Caco-2 (cell line): ENCODE measurements around the gene TRPM8. TPM values are rescaled to one million over a fixed set of nuclear protein-coding genes. Genes with fewer than 3 reads are reported as not detected.

ENCODE experiments used
- BruUV-seq: library from RNA; stranded (reverse); fragments of 400-500 nt; replicated peaks from 2 replicates; lab custom pipeline; 2021; lab: Mats Ljungman, UMichigan
- CTCF ChIA-PET: fragments of 300-600 bp; sonication (Branson Sonifier 250); formaldehyde crosslinking; loops from one replicate; lab custom pipeline; 2022; ENCODE audit warnings: antibody characterized with exemption; lab: Charles Lee
- POLR2A ChIA-PET: fragments of 300-600 bp; sonication (Branson Sonifier 250); formaldehyde crosslinking; loops from one replicate; lab custom pipeline; 2022; ENCODE audit warnings: antibody characterized with exemption; lab: Charles Lee
- DNase-seq, 2 experiments: peaks; one replicate each; pipeline versions ENCODE4 v3.0.0 to v3.0.0-alpha.2; 2020 to 2022
- H3K27me3 ChIP-seq: replicated peaks from 2 replicates; pipeline ENCODE4 v1.6.0; 2011; ENCODE audit warnings: low read length; ENCODE audit not compliant: control insufficient read depth, insufficient read depth
- H3K36me3 ChIP-seq: 2 replicates; pipeline ENCODE4 v1.5.1; 2011; ENCODE audit warnings: low read length; ENCODE audit not compliant: control insufficient read depth, insufficient read depth
- H3K4me1 ChIP-seq: fragments of 250-450 bp; sonication (Bioruptor Pico); 2 replicates; pipeline ENCODE4 v1.5.1; 2020; ENCODE audit warnings: mild to moderate bottlenecking
- H3K4me3 ChIP-seq: 2 replicates; pipeline ENCODE4 v1.5.1; 2011; ENCODE audit warnings: low read depth, mild to moderate bottlenecking, control low read depth, low read length
- H3K9me3 ChIP-seq: fragments of 250-450 bp; sonication (Bioruptor Pico); 2 replicates; pipeline ENCODE4 v1.5.1; 2020; ENCODE audit warnings: mild to moderate bottlenecking, moderate library complexity
- H3K27ac Mint-ChIP-seq: one replicate; pipeline ENCODE4 v1.8.0; 2022; ENCODE audit warnings: mixed read lengths; ENCODE audit not compliant: unreplicated experiment
- H3K27me3 Mint-ChIP-seq: one replicate; pipeline ENCODE4 v1.8.0; 2022; ENCODE audit warnings: mixed read lengths; ENCODE audit not compliant: insufficient read depth, unreplicated experiment
- H3K36me3 Mint-ChIP-seq: one replicate; pipeline ENCODE4 v1.8.0; 2022; ENCODE audit warnings: mild to moderate bottlenecking, mixed read lengths; ENCODE audit not compliant: insufficient read depth, unreplicated experiment
- H3K4me1 Mint-ChIP-seq: one replicate; pipeline ENCODE4 v1.8.0; 2022; ENCODE audit warnings: low read depth, mixed read lengths; ENCODE audit not compliant: unreplicated experiment
- H3K4me3 Mint-ChIP-seq: one replicate; pipeline ENCODE4 v1.8.0; 2022; ENCODE audit warnings: mild to moderate bottlenecking, moderate library complexity, mixed read lengths; ENCODE audit not compliant: unreplicated experiment
- H3K9me3 Mint-ChIP-seq: one replicate; pipeline ENCODE4 v1.8.0; 2022; ENCODE audit warnings: mixed read lengths; ENCODE audit not compliant: unreplicated experiment
- CTCF ChIP-seq, 2 experiments: fragments of 200-600 bp in 1 of 2; IDR thresholded peaks; 1 replicate in 1 of 2; 2 replicates in 1 of 2; pipeline versions ENCODE4 v1.5.1 to v1.8.0; 2011 to 2022; ENCODE audit warnings: antibody characterized with exemption in 1 of 2, control low read depth in 1 of 2, inconsistent platforms in 1 of 2, low read depth in 1 of 2, low read length in 1 of 2, mild to moderate bottlenecking in 1 of 2, moderate library complexity in 1 of 2; ENCODE audit not compliant: insufficient read depth in 1 of 2, severe bottlenecking in 1 of 2, unreplicated experiment in 1 of 2
- intact Hi-C: fragments of 100-400 bp; cut with micrococcal nuclease; formaldehyde crosslinking; loops from one replicate; pipeline ENCODE4 v1.10.0; 2022; ENCODE audit not compliant: unreplicated experiment
- total RNA-seq: library from RNA; stranded (reverse); gene quantifications from 2 replicates; pipeline ENCODE4 v1.2.3, GENCODE V29; 2022

The TRPM8 gene
- total RNA-seq, 1 experiment from 2014 or later, result not detected

GRCh38 chr2:233912691-233913423 is 4.3 kb upstream of the TRPM8 start:
- H3K36me3 Mint-ChIP-seq, result no peaks in the 10 kb centered on the region
- no peak for TF ChIP-seq CTCF (IDR thresholded peaks at IDR 0.05; ENCODE audit: insufficient read depth in 1 of 2, low read depth in 1 of 2, low read length in 1 of 2, severe bottlenecking in 1 of 2, unreplicated experiment in 1 of 2)
- peak; percentile 48 to 65 for DNase-seq
- Histone ChIP-seq H3K27me3 (no peaks in the 10 kb centered on the region), H3K4me3 (no peak overlapping the region), H3K36me3 (no peaks in the 10 kb centered on the region), H3K9me3 (no peaks in the 10 kb centered on the region), H3K4me1 (no peaks in the 10 kb centered on the region)
- intact Hi-C loops, result no loop called here
- no peaks in the 10 kb centered on the region for H3K4me1 Mint-ChIP-seq
- BruUV-seq, result no TSS peak
- H3K27ac Mint-ChIP-seq, result no peak overlapping the region
- POLR2A ChIA-PET, result no interaction called here
- no peak overlapping the region for H3K4me3 Mint-ChIP-seq
- CTCF ChIA-PET, result interaction anchor here (0.7 kb wide), 1 partner anchor 62 kb away, joined by 3 read pairs; no protein-coding TSS in a partner anchor
- H3K9me3 Mint-ChIP-seq, result no peaks in the 10 kb centered on the region
- H3K27me3 Mint-ChIP-seq, result peaks cover 12% of the 10 kb centered on the region

GRCh38 chr2:233915128-233915527 is 2.0 kb upstream of the TRPM8 start:
- Histone ChIP-seq H3K4me3 (no peak overlapping the region), H3K9me3 (no peaks in the 10 kb centered on the region), H3K36me3 (no peaks in the 10 kb centered on the region), H3K27me3 (no peaks in the 10 kb centered on the region), H3K4me1 (no peaks in the 10 kb centered on the region)
- TF ChIP-seq CTCF (IDR thresholded peaks at IDR 0.05; ENCODE audit: insufficient read depth in 1 of 2, low read depth in 1 of 2, low read length in 1 of 2, severe bottlenecking in 1 of 2, unreplicated experiment in 1 of 2), result peak in 1 of 2 experiments; percentile 10
- Mint-ChIP-seq H3K36me3 (no peaks in the 10 kb centered on the region), H3K27ac (no peak overlapping the region), H3K9me3 (no peaks in the 10 kb centered on the region), H3K27me3 (peaks cover 8% of the 10 kb centered on the region), H3K4me1 (no peaks in the 10 kb centered on the region), H3K4me3 (no peak overlapping the region)
- CTCF ChIA-PET, result no interaction called here
- no TSS peak for BruUV-seq
- POLR2A ChIA-PET, result interaction anchor here (0.6 kb wide), 1 partner anchor 690 kb away, joined by 4 read pairs; no protein-coding TSS in a partner anchor
- intact Hi-C loops, result no loop called here
- DNase-seq, result peak in 1 of 2 experiments; percentile 19

GRCh38 chr2:233919319-233919718 is 2.1 kb downstream of the TRPM8 start:
- BruUV-seq, result no TSS peak
- ChIA-PET CTCF (no interaction called here), POLR2A (no interaction called here)
- no peaks in the 10 kb centered on the region for H3K27me3 ChIP-seq
- Mint-ChIP-seq H3K27ac (no peak overlapping the region), H3K4me3 (no peak overlapping the region), H3K36me3 (no peaks in the 10 kb centered on the region), H3K4me1 (no peaks in the 10 kb centered on the region), H3K27me3 (peaks cover 15% of the 10 kb centered on the region), H3K9me3 (no peaks in the 10 kb centered on the region)
- no peaks in the 10 kb centered on the region for H3K36me3 ChIP-seq
- intact Hi-C loops, result no loop called here
- TF ChIP-seq CTCF (IDR thresholded peaks at IDR 0.05; ENCODE audit: insufficient read depth in 1 of 2, low read depth in 1 of 2, low read length in 1 of 2, severe bottlenecking in 1 of 2, unreplicated experiment in 1 of 2), result no peak
- no peaks in the 10 kb centered on the region for H3K4me1 ChIP-seq
- H3K4me3 ChIP-seq, result no peak overlapping the region
- no peak for DNase-seq
- no peaks in the 10 kb centered on the region for H3K9me3 ChIP-seq
